DMS153 treated with DMSO at 0.1 percent for 48 hours (cell line): ENCODE data around the gene ZNG1F.
"Not testable (repeated sequence)": the region's sequence is repeated elsewhere in the genome, so short reads cannot be mapped to it uniquely, and the experiment has no call there.

ENCODE experiments used
- DNase-seq: peaks from one replicate; lab custom pipeline; 2025; ENCODE audit not compliant: unreplicated experiment; lab: John Stamatoyannopoulos, UW

The ZNG1F gene

DNA sequence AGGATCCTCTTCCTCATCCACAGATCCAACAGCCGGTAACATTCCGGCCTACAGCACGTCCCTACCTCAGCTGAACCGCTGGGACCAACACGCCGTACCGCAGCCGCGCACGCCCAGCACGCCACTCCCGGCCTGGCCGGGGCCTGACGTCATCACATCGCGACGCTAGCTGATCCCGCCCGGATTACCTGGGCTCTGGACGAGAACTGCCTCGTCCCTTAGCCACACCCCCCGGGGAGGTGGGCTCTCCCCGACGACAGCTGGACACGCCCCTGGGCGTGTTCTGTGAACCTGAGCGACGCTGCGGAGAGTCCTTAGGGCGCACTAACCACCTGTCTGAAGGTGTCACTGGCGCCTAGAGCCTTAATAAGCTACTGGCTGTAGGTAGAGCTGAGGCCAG, at the start of gene ZNG1F:
Gene ZNG1F (minus strand): TSS at position 101 of the 400 bp plus-strand sequence. CDS start 59 bp downstream, at position 42.
- not testable (repeated sequence) for DNase-seq

DNA sequence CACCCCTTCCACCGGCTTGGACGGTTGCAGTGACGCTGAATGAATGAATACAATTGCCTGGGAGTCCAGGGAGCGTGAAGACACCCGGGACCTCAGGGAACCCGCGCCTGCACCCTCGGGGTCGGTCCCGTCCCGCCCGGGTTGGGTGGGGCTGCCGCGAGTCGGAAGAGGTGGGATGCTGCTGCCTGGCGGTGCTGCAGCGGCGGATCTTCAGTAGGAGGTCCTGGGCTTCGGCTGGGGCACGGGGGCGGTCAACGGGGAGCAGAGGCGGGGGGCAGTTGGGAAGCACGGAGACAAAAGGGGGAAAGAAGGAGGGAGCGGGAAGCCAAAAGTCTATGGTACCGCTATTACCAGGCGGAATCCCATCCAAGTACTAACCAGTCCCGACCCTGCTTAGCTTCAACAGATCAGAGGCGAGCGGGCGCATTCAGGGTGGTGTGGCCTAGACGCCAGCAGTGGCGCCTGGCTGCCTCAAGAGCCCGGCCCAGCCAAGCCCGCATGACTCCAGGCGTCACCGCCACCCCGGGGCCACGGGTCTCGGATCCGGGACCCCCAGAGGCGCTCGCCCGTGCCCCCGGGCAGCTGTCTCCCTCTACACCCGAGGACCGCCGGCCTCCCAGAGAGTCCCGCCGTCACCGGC, 48.1 kb upstream of the ZNG1F start:
- not testable (repeated sequence) for DNase-seq

DNA sequence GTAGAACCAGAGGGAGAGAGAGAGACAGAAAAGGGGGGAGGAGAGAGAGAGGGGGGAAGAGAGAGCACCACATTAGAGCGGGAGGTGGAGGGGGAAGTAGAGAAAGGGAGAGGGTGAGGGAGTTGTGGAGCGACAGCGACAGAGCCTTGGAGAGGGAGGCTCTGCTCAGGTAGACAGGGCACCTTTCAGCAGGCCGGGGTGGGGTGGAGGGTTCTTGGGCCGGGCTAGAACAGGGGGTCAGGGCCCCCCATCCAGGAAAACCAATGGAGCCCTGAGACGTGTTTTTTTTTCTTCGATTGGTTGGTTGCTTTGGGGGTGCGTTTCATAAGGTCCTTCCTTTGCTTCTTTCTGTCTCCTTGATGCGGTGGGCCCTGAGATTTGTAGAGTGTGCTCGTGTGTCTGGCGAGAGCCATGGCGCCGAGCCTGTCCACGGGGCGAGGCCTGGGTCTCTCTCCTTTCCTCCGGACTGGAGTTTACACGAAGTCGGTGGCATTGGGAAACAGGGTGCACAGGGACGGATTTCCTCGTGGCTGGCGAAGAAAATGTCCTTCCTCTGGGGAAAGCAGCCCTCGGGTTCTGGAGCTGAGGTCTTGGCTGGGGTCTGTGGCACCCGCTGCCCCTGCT, 47.5 kb upstream of the ZNG1F start:
- not testable (repeated sequence) for DNase-seq

DNA sequence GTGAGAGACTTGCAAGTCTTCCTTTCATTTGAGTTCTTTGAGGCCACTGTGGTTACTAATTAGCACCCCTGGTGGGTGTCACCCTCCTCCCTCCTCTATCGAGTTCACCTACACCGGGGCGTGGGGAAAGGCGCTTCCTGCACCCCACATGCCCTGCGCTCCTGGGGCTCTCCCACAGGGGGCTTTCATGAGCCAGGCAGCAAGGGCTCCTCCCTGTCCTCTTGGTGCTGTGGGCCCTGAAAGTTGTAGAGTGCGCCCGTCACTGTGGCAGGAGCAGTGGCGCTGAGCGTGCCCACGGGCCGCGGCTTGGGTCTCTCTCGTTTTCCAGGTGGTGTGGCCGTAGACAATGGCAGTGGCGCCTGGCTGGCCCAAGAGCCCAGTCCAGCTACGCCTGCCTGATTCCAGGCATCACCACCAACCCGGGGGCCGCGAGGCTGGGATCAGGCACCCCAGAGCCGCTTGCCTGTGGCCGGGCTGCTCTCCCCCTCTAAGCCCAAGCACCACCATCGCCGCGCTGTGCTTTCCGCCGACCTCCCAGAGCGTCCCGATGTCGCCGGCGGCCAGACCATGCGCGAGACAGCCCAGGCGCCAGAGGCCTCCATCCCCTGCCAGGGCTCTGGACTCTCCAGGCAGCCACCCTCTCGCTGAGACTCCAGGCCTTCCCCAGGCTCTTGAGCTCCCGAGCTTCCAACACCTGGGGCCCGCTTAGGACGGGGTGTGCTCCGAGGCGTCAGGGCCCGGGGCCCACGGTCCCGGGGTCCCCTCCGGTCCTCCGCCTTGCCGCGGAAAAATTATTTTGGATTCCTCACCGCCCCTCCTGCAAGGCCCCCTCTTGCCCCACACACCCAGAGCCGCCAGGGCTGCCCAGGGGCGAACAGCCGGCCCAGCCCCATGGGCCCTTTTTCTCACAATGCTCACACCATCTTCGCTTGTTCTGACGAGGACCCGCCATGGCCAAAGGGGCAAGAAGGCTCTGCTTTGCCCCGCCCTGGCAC, 46.0 kb upstream of the ZNG1F start:
- not testable (repeated sequence) for DNase-seq

DNA sequence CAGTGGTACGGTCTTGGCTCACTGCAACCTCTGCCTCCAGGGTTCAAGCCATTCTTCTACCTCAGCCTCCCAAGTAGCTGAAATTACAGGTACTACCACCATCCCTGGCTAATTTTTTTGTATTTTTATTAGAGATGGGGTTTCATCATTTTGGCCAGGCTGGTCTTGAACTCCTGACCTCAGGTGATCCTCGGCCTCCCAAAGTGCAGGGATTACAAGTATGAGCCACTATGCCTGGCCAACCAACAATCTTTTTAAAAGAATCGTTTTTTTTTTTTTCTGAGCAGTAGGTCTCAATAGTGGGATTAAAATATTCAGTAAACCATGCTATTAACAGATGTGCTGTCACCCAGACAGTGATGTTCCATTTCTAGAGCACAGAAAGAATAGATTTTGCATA, 45.1 kb upstream of the ZNG1F start:
- DNase-seq: not testable (repeated sequence)

DNA sequence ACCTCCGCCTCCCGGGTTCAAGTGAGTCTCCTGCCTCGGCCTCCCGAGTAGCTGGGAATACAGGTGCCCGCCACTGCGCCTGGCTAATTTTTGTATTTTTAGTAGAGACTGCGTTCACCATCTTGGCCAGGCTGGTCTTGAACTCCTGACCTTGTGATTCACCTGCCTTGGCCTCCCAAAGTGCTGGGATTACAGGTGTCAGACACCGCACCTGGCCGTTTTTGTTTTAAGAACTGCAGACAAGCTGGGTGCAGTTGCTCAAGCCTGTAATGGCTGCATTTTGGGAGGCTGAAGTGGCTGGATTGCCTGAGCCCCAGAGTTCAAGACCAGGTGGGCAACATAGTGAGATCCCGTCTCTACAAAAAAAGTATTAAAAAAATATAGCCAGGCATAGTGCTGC, 43.2 kb upstream of the ZNG1F start:
- not testable (repeated sequence) for DNase-seq

DNA sequence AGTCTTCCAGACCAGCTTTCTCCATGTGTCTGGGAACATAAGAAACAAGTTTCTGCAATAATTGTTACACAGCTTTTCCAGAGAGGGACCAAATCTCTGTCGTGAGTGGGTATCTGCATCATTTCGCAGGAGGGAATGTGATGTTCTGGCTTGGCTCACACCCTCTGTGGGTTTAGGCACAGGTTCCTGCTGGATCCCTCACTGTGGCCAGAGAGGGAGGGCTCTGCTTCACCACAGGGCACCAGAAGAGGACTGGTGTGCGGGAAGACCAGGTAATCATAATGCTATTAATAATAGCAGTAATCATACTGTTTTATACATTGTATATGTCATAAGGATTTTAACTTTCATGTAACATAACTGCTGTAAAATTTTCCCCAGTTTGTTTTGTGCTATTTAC, 41.3 kb upstream of the ZNG1F start:
- not testable (repeated sequence) for DNase-seq

DNA sequence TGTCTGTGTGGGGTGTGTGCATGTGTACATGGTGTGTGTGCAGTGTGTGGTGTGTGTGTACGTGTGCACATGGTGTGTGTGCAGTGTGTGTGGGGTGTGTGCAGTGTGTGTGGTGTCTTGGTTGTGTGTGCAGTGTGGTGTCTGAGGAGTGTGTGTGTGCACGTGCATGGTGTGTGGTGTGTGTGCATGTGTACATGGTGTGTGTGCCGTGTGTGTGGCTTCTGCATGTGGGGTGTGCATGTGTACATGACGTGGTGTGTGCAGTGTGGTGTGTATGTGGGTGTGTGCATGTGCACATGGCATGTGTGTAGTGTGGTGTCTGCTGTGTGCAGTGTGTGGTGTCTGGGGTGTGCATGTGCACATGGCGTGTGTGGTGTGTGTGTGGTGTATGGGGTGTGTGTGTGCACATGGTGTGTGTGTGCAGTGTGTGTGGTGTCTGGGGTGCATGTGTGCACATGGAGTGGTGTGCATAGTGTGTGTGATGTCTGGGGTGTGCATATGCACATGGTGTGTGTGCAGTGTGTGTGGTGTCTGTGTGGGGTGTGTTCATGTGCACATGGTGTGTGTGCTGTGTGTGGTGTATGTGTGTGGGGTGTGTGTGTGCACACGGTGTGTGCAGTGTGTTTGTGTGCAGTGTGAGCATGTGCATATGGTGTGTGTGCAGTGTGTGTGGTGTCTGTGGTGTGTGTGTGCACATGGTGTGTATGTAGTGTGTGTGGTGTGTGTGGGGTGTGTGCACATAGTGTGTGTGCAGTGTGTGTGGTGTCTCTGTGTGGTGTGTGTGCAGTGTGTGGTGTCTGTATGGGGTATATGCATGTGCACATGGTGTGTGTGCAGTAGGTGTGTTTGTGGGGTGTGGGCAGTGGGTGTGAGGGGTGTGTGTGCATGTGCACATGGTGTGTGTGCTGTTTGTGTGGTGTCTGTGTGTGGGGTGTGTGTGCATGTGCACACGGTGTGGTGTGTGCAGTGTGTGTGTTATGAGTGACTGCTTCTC, 40.6 kb upstream of the ZNG1F start:
- no peak for DNase-seq

DNA sequence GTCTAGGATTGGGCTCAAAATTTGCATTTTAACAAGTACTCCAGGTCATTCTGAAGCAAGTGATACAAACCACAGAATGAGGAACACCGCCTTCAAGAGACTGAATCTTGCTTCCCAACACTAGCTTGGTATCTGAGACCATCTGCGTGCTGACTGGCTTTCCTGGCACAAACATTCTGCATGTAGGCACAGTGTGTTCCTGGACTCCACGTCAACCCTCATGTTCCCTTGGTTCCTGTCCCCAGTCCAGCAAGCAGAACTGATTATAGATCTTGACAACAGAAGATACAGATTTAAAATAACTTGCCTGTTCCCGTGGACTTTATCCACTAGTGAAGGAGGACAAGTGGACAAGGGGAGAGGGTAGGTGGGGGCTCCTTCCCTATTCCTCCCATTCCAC, 30.7 kb upstream of the ZNG1F start:
- DNase-seq: not testable (repeated sequence)

DNA sequence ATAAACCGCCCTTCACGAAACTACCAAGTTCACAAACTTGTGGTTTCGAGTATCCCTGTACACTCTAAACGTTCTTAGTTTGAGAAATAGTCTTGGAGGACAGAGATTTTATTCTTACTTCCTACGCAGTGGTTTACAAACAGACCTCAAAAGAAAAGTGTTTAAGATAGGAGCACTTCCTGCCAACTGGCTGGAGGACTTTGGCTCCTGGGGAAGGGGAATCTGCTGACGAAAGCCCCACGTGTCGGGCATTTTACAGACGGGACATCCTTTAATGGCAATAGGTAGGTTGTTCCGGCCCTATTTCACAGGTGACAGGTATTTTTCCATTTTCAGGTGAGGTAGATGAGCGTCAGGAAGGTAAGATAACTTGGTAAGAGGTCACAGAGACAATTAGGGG, 678 bp downstream of the ZNG1F start:
- not testable (repeated sequence) for DNase-seq

DNA sequence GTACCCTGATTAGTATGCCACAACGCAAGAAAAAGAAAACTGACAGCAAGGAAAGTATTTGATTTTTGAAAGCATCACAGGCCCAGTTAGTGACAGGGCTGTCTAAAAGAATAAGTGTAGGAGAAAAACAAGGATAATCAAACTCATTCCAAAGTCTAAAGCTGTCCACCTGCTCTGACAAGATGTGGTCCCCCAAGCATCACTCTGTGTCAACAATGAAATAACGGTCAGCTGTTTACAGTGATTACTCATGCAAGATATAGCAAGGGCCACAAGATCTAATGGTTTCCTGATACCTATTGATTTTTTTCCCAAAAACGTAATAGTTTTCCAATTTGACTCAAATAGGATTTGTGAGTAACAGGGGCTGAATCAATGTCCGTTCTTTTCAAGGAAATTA, 14.1 kb downstream of the ZNG1F start:
- DNase-seq: not testable (repeated sequence)

DNA sequence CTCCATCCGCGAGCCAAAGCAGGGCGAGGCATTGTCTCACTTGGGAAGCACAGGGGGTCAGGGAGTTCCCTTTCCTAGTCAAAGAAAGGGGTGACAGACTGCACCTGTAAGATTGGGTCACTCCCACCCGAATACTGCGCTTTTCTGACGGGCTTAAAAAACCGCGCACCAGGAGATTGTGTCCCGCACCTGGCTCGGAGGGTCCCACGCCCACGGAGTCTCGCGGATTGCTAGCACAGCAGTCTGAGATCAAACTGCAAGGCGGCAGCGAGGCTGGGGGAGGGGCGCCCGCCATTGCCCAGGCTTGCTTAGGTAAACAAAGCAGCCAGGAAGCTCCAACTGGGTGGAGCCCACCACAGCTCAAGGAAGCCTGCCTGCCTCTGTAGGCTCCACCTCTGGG, 39.0 kb downstream of the ZNG1F start:
- DNase-seq: not testable (repeated sequence)

DNA sequence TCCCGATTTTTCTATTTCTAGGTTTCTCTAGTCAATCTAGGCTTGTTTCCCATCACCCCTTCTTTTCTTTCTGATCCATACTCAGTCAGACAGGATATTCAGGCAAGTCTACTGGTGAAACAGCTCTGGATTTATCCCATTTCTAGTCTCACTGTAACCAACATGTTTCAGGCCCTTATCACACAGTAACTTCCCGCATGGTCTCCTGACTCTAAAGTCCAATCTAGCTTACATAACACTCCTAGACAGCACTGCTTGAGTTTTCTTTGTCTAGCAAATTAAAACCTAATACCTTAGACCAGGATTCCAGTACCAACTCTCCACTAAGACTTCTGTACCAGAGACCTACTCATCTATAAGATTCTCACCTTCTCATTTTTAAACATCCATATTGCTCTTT, 47.2 kb downstream of the ZNG1F start:
- not testable (repeated sequence) for DNase-seq

DNA sequence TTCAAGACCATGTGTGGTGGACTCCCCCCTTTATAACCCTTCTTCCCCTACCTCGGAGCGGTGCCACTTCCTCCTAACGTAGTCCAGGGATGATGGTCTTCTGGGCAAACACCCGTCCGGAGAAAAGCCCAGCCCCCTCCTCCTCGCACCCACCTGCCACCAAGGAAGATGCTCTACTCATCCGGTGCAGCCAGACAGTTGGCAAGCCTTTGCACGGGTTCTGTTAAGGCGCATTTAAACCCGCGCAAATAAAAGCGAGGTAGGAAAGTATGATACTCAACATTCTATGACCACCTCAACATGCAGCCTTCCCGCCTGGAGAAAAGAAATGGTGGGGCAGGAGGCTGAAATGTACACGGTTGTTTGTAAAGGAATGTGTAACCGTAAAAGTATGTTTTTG, 60.5 kb downstream of the ZNG1F start, which contains the start of gene FOXD4L6:
Gene FOXD4L6 (minus strand): TSS at position 101 of the 400 bp plus-strand sequence. CDS start 298 bp downstream, outside the sequence.
- not testable (repeated sequence) for DNase-seq

DNA sequence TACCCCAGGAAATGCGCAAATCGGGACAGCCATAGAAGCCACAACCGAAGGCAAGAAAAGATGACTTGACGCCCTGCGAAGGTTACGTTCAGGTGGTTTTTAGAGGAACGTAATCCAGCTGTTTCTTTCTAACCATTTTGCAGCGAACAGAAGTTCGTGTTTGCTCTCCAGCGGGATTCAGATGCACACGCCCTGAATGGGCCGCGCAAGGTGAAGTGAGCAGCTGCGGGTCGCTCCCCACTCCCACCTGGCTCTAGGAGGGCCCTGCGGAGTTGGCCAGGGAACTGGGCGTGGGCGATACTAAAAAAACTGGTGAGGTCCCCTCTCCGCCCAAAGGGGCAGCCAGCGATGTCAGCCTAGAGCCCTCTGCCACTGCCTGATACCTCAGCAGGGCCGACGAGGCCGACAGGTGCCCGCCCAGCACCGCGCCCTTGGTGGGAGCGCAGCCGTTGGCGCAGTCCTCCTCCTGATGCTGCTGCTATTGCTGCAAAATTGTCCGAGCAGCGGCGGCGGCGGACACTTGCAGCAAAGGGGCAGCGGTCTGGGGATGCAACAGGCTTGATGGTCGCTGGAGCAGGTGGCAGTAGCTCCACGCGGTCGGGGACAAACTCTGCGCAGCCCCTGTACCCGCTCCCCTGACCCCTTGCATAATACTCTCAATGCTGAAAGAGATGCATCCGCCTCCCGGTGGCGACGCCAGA, 62.2 kb downstream of the ZNG1F start:
- DNase-seq: not testable (repeated sequence)

DNA sequence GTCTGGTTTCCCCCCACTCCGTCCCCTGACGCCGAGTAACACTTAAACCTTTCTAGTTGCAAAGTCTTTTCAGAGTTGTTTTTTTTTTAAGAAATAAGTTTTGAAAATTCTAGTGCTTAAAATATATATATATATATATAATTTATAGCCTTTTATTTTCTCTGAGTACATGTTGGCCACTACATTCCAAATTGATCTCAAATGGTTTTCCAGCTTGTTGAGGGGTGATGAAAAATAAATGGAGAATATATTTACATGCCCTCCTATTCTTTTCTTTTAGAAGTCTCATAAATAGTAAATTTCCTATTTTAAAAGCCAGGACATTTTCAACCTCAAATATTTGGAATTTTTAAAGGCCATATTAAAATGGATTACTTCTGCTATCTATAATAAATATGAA, 63.2 kb downstream of the ZNG1F start:
- not testable (repeated sequence) for DNase-seq

DNA sequence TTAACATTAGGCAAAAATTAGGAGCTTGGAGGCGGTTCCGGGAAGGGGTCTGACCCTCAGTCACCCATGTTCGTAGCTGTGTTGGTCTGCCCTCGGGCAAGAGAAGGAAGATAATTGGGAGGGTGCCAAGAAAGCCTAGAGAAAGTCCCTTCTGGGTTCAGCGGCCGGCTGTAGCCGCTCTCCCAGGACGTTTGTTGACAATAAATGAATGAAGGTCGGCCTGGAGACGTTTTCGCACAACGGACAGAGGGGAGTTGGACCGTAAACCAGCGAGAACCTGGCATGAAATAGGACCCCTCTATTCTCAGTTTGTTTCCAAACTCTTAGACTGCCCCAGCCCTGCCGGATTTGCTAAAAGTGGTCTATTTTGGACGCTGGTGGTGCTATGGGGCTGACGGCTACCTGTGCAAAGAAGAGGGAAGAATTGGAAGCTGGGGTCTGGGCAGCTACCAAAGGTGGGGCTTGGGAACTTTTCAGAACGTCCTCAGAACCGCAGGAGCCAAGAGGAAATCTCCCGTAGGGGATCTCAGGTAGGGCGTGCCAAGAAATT, 63.9 kb downstream of the ZNG1F start:
- not testable (repeated sequence) for DNase-seq

DNA sequence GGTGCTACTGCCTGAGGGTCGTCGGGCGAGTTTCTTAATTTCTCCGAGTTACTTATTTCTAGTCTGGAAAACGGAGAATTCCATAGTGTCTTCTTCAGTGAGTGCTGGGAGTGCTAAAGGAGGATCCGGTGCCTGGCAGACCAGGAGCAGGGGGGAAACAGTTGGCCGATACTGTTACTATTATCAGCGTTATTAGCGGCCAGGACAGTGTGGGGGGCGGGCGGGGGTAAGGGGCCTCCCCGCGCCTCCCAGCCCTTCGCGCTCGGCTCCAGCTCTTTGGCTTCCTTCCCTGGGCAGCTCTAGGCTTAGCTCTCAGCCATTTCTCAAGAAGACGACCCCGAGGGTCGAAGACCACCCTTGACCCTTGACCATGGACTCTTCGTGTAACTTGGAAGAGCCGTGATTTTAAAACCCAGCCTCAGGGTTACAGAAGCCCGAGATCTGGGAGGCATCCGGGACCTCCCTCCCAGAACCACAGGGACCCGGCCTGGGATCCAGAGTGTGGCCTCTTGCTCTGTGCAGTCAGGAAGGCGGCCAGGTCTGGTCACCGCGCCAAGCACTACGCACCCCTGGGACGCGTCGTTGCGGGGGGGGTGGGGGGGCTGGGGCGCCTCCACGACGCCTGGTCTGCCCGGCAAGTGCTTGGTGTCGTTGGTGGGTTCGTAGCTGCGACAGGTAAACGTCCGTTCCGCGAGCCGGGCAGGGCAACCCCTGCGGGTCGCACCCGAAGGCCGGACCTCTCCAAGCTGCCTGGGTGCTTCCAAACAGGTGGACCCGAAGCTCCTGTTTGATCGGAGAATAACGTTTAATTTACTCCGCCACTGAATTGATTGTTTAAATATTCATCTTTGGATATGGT, 64.6 kb downstream of the ZNG1F start:
- DNase-seq: not testable (repeated sequence)
